AG10803 (cell line): ENCODE data around the gene RNH1.

Experiments used
- DNase-seq: peaks from one replicate; pipeline ENCODE4 v3.0.0; 2010; ENCODE audit warnings: low read depth
- H3K4me3 ChIP-seq: 2 replicates; pipeline ENCODE4 v1.5.1; 2011; ENCODE audit warnings: mild to moderate bottlenecking, low read length, control low read depth
- CTCF ChIP-seq: conservative IDR thresholded peaks from 2 replicates; pipeline ENCODE4 v1.5.1; 2011; ENCODE audit warnings: mild to moderate bottlenecking, low read length, control low read depth, inconsistent platforms

The RNH1 gene

GRCh38 chr11:450809-451451, 56.1 kb downstream of the RNH1 start:
- H3K4me3 ChIP-seq = peak overlapping the region; percentile 81
- peak; percentile 25 for TF ChIP-seq CTCF
- peak; percentile 66 for DNase-seq

GRCh38 chr11:449889-450808, 56.9 kb downstream of the RNH1 start, which contains the start of gene PTDSS2:
TSS of gene PTDSS2 (plus strand) at chr11:450279. CDS start at chr11:450456, 177 bp downstream.
- peak within 1 kb of the TSS; percentile 81 for H3K4me3 ChIP-seq
- no peak for TF ChIP-seq CTCF
- DNase-seq = peak; percentile 94

GRCh38 chr11:447923-448731, 58.9 kb downstream of the RNH1 start:
- peak overlapping the region; percentile 78 for H3K4me3 ChIP-seq
- peak; percentile 85 for DNase-seq
- TF ChIP-seq CTCF = peak; percentile 86

GRCh38 chr11:446891-447290, 60.2 kb downstream of the RNH1 start:
- DNase-seq = no peak
- no peak overlapping the region for H3K4me3 ChIP-seq
- TF ChIP-seq CTCF = no peak

- TF ChIP-seq CTCF = no peak
- DNase-seq = no peak
Observed at GRCh38 chr11:445765-446588, 61.1 kb downstream of the RNH1 start.

More at GRCh38 chr11:445765-446588, 61.1 kb downstream of the RNH1 start:
- no peak overlapping the region for H3K4me3 ChIP-seq
